ENCODE measurements around the gene SGCG. TPM values are rescaled to one million over a fixed set of nuclear protein-coding genes. Genes with fewer than 3 reads are reported as not detected.

The SGCG gene
- total RNA-seq, 1 experiment from 2014 or later: 0.15 TPM

- CTCF ChIA-PET: no interaction called here
- DNase-seq (ENCODE audit: low read depth, low spot score): no peak
- intact Hi-C loops (cut with micrococcal nuclease): no loop called here
Observed at GRCh38 chr13:23183292-23183691, 2.5 kb downstream of the SGCG start.

GRCh38 chr13:23185542-23185941 lies 4.8 kb downstream of the SGCG start:
- Histone ChIP-seq H3K36me3 (ENCODE audit: control insufficient read depth in 1 of 2, insufficient read depth in 2 of 2, low read length in 2 of 2) (no peaks in the 10 kb centered on the region), H3K27ac (ENCODE audit: low read depth, low read length) (no peak overlapping the region), H3K9ac (ENCODE audit: low read length) (no peak overlapping the region), H3K4me1 (ENCODE audit: control insufficient read depth in 1 of 2, insufficient read depth in 2 of 2, low read length in 2 of 2) (no peaks in the 10 kb centered on the region), H3K27me3 (ENCODE audit: insufficient read depth, low read length) (no peaks in the 10 kb centered on the region), H3K9me2 (ENCODE audit: insufficient read depth) (no peaks in the 10 kb centered on the region), H2AFZ (ENCODE audit: low read depth, low read length, poor library complexity, severe bottlenecking) (no peak overlapping the region), H3K79me2 (ENCODE audit: insufficient read depth, low read length) (no peaks in the 10 kb centered on the region), H3K4me3 (replicated peaks in 1 of 2; ENCODE audit: low read depth in 1 of 2, low read length in 2 of 2) (no peak overlapping the region), H4K20me1 (ENCODE audit: insufficient read depth) (no peaks in the 10 kb centered on the region), H3K9me3 (ENCODE audit: control insufficient read depth in 1 of 2, insufficient read depth in 1 of 2, low read depth in 1 of 2, low read length in 2 of 2) (no peaks in the 10 kb centered on the region), H3K4me2 (ENCODE audit: low read length) (no peak overlapping the region)
- ChIA-PET CTCF (no interaction called here), POLR2A (no interaction called here), RAD21 (ENCODE audit: low non-redundant PET in 1 of 2, low total read pairs in 2 of 2, uncharacterized antibody in 2 of 2, unreplicated experiment in 2 of 2) (no interaction called here)
- ATAC-seq (no peak), DNase-seq (ENCODE audit: low read depth, low spot score) (no peak)
- no TSS peak for BruUV-seq (replicated peaks)
- TF ChIP-seq SP1 (IDR thresholded peaks at IDR 0.05; ENCODE audit: low read depth) (no peak), ZBTB33 (IDR thresholded peaks at IDR 0.05; ENCODE audit: extremely low read depth, insufficient replicate concordance, low read length) (no peak), POLR2A (IDR thresholded peaks at IDR 0.05; ENCODE audit: borderline replicate concordance, extremely low read depth, insufficient read depth, insufficient read length) (no peak), EGR1 (IDR thresholded peaks at IDR 0.05; ENCODE audit: low read depth) (no peak), EZH2phosphoT487 (IDR thresholded peaks at IDR 0.05; ENCODE audit: borderline replicate concordance) (no peak), CTCF (IDR thresholded peaks at IDR 0.05 in 2 of 3, conservative IDR thresholded peaks at IDR 0.05 in 1 of 3; ENCODE audit: borderline replicate concordance in 1 of 3, insufficient read depth in 1 of 3, low read depth in 2 of 3, low read length in 2 of 3) (no peak), MAX (IDR thresholded peaks at IDR 0.05) (no peak), TCF7L2 (IDR thresholded peaks at IDR 0.05; ENCODE audit: borderline replicate concordance, extremely low read depth, insufficient read depth, insufficient read length) (no peak), ZFX (IDR thresholded peaks at IDR 0.05) (no peak), CBX3 (IDR thresholded peaks at IDR 0.05; ENCODE audit: low read depth) (no peak), FOSL1 (IDR thresholded peaks at IDR 0.05; ENCODE audit: low read depth) (no peak)
- intact Hi-C loops (cut with micrococcal nuclease): no loop called here

More at GRCh38 chr13:23183292-23183691, 2.5 kb downstream of the SGCG start:
- Histone ChIP-seq H3K9me3 (ENCODE audit: control insufficient read depth in 1 of 2, insufficient read depth in 1 of 2, low read depth in 1 of 2, low read length in 2 of 2) (no peaks in the 10 kb centered on the region), H2AFZ (ENCODE audit: low read depth, low read length, poor library complexity, severe bottlenecking) (no peak overlapping the region), H3K9me2 (ENCODE audit: insufficient read depth) (no peaks in the 10 kb centered on the region), H3K4me1 (ENCODE audit: control insufficient read depth in 1 of 2, insufficient read depth in 2 of 2, low read length in 2 of 2) (no peaks in the 10 kb centered on the region), H3K27me3 (ENCODE audit: insufficient read depth, low read length) (no peaks in the 10 kb centered on the region), H3K79me2 (ENCODE audit: insufficient read depth, low read length) (no peaks in the 10 kb centered on the region), H3K9ac (ENCODE audit: low read length) (no peak overlapping the region), H3K4me3 (replicated peaks in 1 of 2; ENCODE audit: low read depth in 1 of 2, low read length in 2 of 2) (no peak overlapping the region), H3K4me2 (ENCODE audit: low read length) (no peak overlapping the region), H4K20me1 (ENCODE audit: insufficient read depth) (no peaks in the 10 kb centered on the region), H3K27ac (ENCODE audit: low read depth, low read length) (no peak overlapping the region), H3K36me3 (ENCODE audit: control insufficient read depth in 1 of 2, insufficient read depth in 2 of 2, low read length in 2 of 2) (no peaks in the 10 kb centered on the region)
- TF ChIP-seq SRF (IDR thresholded peaks at IDR 0.05; ENCODE audit: low read depth) (no peak), FOSL1 (IDR thresholded peaks at IDR 0.05; ENCODE audit: low read depth) (no peak), ZNF274 (IDR thresholded peaks at IDR 0.05; ENCODE audit: low read depth, low read length) (no peak)
- POLR2A ChIA-PET: no interaction called here
- ATAC-seq: no peak
- BruUV-seq (replicated peaks): no TSS peak
- RAD21 ChIA-PET (ENCODE audit: low non-redundant PET in 1 of 2, low total read pairs in 2 of 2, uncharacterized antibody in 2 of 2, unreplicated experiment in 2 of 2): no interaction called here

Data from HCT116 (cell line).